GM11168 (cell line): Measurements from ENCODE around the gene DNAH10.
"Not testable (repeated sequence)": the region's sequence is repeated elsewhere in the genome, so short reads cannot be mapped to it uniquely, and the experiment has no call there.

Experiments used
- in situ Hi-C: fragments of 300-500 bp; cut with MboI; formaldehyde crosslinking; loops from one replicate; pipeline ENCODE4 v1.12.0; 2022; ENCODE audit warnings: low sequenced_read_pairs; ENCODE audit not compliant: unreplicated experiment

DNAH10 gene

DNA sequence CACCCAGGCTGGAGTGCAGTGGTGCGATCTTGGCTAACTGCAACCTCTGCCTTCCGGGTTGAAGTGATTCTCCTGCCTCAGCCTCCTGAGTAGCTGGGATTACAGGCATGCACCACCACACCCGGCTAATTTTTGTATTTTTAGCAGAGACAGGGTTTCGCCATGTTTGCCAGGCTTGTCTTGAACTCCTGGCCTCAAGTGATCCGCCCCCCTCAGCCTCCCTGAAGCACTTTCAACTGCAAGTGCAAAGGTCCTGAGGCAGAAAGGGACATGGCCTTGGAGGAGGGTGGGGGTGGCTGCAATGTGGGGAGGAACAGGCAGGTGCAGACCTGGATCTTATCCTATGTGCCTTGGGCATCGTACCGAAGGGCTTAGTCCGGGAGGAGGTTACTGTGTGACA is 27.3 kb downstream of the DNAH10 start:
- in situ Hi-C loops = not testable (repeated sequence)

DNA sequence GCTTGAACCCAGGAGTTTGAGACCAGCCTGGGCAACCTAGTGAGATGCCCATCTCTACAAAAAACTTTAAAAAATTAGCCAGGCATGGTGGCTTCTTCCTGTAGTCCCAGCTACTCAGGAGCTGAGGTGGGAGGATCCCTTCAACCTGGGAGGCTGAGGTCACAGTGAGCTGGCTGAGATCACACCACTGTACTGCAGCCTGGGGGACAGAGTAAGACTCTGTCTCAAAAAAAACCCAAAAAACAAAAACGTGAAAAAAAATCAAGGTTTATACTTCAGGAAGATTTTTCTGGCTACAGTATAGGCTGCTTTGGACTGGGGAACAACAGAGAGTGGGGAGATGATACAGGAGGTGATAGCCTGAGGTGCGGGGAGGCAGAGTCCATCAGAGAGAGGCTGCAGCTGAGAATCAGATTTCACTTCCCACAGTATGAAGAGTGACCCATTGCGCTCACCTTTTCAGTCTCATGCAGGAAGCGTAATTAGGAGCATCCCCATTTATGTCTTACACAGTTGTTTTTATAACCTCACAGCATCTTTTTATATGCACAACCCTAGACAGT is 28.9 kb downstream of the DNAH10 start:
- in situ Hi-C loops = no loop called here

DNA sequence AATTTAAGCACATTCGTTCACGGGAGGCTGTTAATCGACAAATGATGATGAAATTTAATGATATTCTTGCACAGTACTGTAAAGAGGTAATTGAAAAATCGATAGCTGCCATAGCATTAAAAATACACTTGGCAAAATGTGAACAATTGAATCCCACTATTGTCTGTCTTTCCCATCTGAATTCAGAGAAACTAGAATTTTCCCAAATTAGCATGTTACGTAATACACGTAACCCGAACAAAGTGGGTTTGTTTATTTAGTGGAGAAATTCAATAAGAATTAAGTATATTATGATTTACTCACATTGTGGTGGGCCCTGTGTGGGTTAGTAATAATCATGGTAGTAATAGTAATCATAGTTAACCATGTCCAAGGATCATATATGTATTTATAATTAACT is 31.9 kb downstream of the DNAH10 start:
- in situ Hi-C loops = no loop called here

DNA sequence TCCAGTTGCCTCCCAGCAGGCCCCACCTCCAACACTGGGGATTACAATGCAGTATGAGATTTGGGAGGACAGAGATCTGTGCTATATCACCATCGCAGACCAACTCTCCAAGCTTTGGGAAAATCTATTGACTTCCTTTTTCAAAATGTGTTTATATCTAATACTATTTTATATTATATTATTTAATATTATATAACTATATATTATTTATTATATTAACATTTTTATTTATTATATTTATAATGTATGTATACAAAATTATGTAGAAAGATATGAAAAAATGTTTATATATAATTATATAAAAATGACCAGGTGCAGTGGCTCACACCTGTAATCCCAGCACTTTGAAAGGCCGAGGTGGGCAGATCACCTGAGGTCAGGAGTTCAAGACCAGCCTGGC is 36.4 kb downstream of the DNAH10 start:
- in situ Hi-C loops = no loop called here

DNA sequence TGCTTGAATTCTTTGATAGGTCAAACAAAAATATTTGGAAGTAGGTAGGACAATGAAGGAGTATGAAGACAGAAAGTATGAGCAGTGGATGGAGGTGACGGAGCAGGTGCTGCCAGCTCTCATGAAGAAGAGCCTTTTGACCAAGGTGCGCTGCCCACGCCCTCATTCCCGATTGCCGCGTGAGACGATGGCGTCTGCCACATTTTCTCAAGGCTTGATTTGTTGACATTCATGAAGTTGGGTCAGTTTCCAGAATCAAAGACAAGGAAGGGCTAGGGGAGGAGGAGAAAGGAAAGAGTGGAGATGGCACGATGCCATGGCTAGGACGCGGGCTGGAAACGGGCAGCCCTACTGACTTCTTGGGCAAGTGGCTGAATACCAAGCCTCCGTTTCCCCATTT is 37.1 kb downstream of the DNAH10 start:
- in situ Hi-C loops = no loop called here

DNA sequence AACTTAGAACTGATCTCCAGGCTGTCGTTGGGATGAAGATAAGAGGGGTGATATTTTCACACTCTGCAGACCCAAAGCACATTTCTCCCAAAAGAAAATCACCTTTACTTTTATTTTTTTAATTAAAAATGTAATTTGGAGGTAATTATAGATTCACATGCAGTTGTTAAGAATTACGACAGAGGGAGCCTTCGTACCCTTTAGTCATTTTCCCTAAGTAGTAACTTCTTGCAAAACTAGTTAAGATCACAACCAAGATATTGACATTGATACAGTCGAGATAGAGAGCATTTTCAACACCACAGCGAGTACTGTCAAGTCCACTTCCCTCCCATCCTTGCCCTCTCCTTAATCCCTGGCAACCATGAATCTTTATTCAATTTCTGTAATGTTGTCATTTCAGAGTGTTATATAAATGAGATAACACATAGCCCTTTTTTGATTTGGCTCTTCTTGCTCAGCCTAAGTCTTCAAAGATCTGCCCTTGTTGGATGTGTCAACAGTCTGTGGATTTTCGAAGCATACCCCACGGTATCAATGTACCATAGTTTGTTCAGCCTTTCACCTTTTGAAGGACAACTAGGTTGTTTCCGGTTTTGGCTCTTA is 39.6 kb downstream of the DNAH10 start:
- in situ Hi-C loops = no loop called here

DNA sequence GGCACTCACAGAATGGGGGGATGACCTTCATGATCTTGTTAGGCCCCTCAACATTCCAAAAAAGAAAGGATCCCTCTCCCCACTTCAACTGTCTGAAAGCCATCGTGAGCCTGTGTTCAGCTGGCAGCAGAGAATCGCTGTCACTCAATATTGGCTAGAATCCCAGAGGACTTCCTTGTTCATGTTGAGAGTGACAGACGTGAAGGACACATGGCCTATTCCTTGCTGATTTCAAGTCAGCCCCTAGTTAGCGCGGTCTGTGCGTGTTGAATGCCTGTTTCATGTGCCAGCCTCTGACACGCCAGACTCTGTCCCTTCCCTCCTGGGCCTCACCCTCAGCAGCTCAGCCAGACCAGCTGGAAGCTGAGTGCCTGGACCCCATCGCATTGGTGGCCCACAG is 43.1 kb downstream of the DNAH10 start:
- in situ Hi-C loops = no loop called here

DNA sequence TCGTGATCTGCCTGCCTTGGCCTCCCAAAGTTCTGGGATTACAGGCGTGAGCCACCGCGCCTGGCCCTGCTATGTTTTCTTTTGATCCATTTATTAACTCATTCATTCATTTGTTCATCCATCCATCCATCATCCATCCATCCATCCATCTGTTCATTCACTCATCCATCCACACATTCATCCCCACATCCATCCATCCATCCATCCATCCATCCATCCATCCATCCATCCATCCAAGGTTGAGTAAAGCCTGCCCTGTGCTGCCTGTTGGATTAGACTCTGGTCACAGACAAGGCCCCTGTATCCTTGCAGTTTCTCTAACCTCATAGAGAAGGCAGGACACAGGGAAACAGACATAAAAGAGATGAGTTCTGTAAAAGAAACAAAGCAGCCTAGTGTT is 44.9 kb downstream of the DNAH10 start:
- in situ Hi-C loops = no loop called here

DNA sequence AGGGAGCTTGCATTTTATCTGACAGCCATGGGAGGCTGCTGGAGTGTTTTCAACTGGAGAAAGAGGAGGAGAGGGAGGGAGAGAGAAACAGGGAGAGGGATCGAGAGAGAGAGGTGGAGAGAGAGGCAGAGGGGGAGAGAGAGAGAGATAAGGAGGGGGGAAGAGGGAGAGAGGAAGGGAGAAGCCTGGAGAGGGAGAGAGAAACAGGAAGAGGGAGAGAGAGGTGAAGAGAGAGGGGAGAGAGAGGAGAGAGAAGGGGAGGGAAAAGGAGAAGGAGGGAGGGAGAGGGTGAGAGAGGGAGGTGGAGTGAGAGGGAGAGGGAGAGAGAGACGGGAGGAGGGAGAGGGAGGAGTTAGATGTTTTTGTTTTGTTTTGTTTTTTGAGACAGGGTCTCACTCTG is 45.6 kb downstream of the DNAH10 start:
- in situ Hi-C loops = no loop called here

DNA sequence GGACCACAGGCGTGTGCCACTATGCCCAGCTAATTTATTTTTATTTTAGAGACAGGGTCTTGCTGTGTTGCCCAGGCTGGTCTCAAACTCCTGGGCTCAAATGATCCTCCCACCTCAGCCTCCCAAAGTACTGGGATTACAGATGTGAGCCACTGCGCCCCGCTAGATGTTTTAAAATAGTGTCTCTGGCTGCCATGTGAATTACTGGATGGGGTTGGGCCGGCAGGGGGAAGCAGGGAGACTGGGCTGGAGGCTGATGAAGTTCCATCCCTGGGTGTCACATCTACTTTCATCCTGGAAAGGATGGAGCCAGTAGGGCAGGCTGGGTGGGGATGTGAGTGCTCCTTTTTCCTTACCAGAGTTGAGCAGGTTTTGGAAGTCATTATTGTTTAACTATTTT is 46.1 kb downstream of the DNAH10 start:
- in situ Hi-C loops = no loop called here

DNA sequence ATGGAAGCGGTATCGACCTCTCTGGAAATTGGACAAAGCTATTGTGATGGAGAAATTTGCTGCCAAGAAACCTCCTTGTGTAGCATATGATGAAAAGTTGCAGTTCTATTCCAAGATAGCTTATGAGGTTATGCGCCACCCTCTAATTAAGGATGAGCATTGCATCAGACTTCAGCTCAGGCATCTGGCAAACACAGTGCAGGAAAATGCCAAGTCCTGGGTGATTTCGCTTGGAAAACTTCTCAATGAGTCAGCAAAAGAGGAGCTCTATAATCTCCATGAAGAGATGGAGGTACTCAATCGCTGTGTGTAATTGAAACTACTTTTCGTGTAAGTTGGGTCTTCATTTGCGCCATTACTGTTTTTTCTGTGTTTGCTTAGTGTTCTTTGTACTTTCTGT is 51.2 kb downstream of the DNAH10 start:
- in situ Hi-C loops = no loop called here

DNA sequence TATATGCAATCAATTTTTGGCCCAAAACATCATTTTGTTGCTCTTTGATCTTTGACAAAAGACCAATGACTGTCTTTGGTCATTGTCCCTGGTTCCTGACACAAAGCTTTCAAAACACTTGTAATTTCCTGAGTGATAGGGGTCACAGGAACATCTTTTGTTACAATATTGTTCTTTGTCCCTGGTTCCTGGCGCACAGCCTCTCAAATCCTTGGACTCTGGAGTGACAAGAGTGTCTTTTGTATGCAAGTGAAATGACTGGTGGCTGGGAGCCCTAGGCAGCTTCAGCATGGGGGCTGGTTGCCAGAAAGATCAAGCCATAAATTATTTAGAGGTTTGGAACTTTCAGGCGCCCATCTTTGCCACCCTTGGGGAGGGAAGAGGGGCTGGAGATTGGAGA is 53.9 kb downstream of the DNAH10 start:
- in situ Hi-C loops = no loop called here

DNA sequence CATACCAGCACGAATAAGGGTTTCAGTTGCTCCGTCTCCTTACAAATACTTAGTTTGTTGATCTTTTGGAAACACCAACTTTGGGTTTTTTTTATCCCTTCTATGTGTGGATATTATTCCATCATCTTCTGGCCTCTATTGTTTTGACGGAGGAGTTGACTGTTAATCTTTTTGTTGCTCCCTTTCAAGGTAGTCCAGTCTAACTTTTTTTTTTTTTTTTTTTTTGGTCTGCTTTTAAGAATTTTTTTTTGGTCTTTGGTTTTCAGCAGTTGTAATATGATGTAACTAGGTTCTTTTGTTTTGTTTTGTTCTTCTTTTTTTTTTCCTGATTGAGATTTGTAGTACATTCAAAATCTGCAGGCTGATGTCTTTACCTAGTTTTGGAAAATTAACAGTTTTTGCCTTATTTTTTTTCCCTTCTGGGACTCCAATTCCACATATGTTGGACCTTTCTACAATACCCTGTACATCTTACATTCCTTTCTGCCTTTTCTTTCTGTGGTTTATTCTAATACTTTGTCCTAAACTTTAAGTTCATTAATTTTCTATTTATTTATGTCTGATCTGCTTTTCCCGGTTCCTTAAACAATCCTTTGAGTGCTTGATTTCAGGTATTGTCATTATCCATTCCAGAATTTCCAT is 54.9 kb downstream of the DNAH10 start:
- in situ Hi-C loops = no loop called here

DNA sequence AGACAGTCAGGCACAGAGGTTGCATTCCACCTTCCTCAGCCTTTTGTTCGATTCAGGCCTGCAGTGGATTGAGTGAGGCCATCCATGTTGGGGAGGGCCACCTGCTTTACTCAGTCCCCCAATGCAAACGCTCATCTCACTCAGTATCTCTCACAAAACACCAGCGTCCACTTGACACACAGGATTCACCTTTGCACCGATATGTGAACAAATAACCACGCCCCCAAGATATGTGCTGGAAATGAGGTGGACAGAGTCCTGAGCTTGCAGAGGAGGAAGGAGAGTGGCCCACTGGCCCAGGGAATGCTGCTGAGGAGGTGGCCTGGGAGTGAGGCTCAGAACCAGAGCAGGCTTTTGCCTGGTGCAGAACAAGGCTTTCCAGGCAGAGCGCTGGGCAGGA is 60.7 kb downstream of the DNAH10 start:
- in situ Hi-C loops = no loop called here

DNA sequence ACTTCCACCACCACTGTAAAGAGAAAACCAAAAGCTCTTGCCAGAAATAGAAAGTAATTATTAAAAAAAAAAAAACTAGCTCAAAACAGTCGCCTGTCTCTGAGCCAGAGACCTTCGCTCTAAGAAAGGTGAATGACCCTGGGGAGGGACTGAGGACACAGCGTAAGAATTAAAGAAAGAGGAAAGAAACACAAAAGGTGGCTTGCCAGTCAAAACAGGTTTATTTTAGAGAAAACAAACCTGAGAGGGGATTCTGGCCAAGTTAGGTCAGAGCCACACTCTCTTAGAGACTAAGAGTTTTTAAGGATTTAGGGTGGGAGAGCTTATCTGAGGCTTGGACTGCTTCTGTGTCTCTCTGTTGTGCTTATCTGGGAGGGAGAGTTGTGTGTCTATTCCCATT is 66.0 kb downstream of the DNAH10 start:
- in situ Hi-C loops = no loop called here

DNA sequence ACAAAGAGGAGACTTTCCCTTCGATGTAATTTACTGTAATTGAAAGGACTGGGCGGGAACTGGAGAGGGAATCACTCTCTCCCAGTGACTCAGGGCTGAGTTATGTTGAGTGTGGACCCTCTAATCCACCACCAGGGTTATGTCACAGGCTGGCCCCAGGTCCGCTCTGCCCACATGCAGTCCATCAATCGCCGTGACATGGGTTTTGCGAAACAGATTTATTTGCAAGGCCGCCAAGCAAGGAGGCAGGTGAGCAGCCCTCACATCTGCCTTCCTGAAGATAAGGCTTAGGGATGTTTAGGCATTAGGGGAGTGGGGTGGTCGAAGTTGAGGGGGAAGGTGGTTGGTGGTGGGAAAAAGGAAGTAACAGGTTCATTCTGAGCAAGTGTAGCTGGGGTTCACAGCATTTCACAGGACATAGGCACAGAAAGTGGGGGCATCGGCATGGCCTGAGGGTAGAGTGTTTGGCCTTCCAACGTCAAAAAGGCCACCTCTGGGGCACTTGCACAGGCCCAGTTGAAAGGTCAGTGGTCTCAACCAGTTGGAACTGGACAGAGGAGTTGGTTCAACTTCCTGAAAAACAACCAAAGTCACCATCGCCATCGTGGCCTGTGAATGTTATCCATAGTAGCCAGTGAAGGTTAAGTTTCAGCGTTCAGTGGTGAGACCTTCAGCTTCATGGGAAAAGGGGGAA is 66.9 kb downstream of the DNAH10 start:
- in situ Hi-C loops = no loop called here

DNA sequence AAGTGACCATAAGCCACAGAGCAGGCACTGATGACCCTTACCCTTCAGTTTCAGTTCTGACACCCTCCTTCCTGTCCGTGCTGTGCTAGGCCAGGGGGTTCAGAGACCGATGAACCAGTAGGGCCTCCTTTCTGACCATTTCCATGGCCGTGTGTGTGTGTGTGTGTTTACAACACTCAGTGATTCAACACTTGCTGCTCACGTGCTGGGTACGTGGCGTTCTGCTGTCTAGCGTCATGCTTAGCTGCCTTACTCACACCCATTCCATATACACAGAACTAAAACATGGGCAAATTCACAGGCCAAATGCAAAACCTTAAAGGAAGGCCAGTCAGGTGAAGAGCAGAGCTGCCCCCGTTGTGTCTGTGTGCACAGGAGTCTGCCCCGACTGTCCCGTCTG is 67.5 kb downstream of the DNAH10 start:
- in situ Hi-C loops = no loop called here

DNA sequence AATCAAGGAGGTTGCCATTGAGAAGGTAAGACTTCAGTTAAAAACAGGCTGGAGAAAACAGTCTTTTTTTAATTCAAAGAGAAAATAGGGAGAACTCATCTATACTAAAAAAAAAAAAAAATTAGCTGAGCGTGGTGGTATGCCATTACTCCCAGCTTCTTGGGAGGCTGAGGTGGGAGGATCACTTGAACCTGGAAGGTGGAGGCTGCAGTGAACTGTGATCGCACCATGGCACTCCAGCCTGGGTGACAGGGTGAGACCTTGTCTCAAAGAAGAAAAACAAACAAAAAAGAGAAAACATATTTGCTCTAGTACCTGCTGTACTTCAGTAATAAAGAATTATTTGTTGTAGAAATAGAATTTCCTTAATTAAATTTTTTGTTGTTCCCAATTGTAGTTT is 68.6 kb downstream of the DNAH10 start:
- in situ Hi-C loops = no loop called here

DNA sequence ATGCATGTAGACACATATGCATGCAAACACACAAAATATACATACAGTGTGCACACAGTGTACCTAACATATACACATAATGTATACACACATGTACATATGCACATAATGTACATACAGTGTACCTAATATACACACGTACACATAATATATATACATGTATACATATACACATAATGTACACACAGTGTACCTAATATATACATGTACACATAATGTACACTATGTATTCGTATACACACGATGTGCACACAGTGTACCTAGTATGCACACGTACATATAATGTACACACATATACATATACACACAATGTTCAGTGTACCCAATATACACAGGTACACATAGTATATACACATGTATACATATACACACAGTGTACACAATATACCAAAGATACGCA is 70.0 kb downstream of the DNAH10 start:
- in situ Hi-C loops = no loop called here

DNA sequence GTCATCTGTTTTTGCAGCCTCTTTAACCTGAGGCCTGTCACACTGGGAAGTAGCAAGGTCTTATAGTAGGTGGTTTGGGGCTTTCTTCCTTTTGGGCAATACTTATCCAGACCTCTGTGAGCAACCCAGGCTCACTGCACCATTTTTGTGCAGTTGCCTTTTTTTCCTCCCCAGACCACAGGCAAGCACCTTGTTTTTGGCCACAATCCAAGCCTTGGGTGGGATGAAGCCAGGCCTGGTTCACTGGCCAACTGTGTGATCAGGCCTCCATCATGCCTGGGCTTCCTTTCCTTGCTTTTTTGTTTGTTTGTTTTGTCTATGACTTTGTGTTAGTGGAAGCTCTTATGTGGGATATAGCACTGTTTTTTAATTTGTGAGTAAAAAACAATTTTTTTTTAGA is 71.7 kb downstream of the DNAH10 start:
- in situ Hi-C loops = no loop called here

DNA sequence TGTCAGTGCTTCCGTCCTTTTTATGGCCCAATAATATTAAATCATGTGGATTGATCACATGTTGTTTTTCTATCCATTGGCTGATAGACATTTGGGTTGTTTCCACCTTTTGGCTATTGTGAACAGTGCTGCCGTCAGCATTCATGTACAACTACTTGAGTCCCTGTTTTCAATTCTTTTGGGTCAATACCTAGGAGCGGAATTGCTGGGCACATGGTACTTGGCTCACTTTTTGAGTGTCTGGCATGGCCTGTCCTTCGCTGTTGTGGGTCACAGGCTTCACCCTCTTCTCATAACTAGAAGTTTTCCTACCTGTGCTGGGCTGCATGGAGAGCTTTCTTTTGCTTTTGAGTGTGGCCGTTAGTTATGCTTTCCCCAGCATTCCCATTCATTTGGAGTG is 72.7 kb downstream of the DNAH10 start:
- in situ Hi-C loops = no loop called here

DNA sequence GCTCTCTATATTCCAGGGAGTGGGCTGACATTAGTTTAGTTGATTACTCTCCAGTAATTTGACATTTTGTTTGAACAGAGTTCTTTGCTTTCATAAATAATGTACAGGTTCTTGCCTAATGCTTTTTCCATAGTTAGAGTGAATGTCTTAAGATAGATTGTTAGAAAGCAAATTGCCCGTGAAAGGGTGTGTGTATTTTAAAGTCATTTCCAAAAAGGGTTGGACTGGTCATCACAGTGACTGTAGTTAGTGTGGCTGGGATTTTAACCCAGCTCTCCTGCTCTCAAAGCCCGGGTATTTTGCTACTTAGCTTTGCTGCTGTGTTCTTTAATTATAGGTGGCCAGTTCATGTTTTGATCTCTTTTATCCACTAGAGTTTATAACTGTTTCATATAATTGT is 74.2 kb downstream of the DNAH10 start:
- in situ Hi-C loops = no loop called here
